ENCODE measurements around the gene SSH3.

SSH3 gene

DNA sequence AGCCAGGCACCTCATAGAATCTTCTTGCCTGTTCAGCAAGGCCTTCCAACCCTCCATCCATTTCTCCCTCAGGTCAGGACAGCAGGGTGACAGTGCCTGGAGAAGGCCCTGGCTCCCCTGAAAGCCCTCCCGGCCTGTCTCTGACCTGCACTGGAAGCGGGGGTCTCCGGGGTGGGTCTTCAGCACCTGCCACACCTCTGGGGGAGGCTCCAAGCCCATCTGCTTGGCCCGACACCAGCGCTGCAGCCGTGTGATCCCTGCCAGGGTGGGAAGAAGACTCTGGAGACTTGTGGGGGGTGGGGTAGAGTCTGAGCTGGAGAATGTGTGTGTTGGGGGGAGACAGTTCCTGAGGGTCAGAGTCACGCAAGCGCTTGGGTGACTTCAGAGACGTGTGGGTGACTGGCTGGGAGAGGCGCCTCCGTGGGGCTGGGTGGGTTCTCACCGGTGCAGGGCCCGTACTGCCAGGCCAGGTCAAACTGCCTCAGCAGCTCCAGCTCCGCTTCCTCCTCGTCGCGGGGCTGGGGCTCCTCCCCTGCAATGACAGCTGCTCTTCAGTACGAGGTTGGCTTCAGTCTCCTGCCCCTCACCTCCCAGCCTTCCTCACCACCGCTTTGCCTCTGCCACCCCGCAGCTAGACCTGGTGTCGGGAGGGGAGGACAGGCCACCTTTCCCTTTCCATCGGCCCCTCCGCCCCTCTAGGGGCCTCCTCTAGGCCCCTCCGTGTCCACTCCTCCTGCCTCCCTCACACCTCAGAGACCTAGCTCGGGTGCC, 49.4 kb downstream of the SSH3 start:
- ATAC-seq: no peak; the same call in 2 of the 3 replicates

DNA sequence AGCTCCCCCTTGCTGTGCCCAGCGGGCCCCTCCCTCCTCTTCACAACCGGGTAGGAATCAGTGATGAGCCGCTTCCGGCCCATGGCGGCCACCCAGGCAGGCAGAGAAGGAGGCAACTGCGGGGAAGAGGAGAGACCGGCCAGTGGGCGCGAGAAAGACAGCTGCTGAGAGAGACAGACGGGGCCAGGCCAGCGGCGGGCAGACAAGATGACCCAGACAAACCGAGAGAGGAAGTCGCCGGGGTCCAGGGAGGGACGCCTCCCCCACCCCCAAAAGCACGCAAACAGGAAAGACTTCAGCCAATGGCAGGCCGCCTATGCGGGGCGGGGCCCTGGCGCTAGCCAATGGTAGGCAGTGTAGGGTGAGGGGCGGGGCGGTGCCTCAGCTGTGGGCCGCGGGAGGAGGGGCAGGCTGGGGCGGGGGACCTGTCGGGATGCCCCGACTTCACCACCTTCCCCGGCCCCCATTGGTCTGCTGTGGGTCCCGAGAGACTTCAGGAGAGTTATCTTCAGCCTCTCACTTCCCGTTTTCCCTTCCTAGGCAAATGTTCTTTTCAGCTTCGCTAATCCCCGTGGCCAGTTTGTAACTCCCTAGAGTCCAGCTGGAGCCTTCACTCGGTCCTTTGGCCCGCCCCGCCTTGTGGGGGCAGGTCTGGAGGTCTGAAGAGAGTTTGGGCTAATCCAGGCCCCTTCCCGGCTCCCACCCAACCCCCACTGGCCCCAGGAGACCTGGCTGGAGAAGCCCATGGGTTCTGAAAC, 50.2 kb downstream of the SSH3 start, which contains the start of gene POLD4:
TSS of gene POLD4 (minus strand) at position 230 of the 758 bp plus-strand sequence. CDS start at position 83, 147 bp downstream.
- ATAC-seq: peak; percentile 86
- TF ChIP-seq, protein P1, sequence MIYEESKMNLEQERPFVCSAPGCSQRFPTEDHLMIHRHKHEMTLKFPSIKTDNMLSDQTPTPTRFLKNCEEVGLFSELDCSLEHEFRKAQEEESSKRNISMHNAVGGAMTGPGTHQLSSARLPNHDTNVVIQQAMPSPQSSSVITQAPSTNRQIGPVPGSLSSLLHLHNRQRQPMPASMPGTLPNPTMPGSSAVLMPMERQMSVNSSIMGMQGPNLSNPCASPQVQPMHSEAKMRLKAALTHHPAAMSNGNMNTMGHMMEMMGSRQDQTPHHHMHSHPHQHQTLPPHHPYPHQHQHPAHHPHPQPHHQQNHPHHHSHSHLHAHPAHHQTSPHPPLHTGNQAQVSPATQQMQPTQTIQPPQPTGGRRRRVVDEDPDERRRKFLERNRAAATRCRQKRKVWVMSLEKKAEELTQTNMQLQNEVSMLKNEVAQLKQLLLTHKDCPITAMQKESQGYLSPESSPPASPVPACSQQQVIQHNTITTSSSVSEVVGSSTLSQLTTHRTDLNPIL (CRISPR knock-in tag; IDR thresholded peaks at IDR 0.05; ENCODE audit: low read depth): no peak
- 0 out of 2 replicates have a peak, but pooled peaks have one; percentile 27 for TF ChIP-seq GLIS3 (CRISPR knock-in tag; IDR thresholded peaks at IDR 0.05)

More for the DNA sequence above, 49.4 kb downstream of the SSH3 start:
- TF ChIP-seq ARNTL (CRISPR knock-in tag; IDR thresholded peaks at IDR 0.05; ENCODE audit: borderline replicate concordance, low read depth) (no peak), TCF4 (CRISPR knock-in tag; IDR thresholded peaks at IDR 0.05; ENCODE audit: borderline replicate concordance) (no peak), OSR1 (CRISPR knock-in tag; IDR thresholded peaks at IDR 0.05) (no peak), ZNF565 (CRISPR knock-in tag; conservative IDR thresholded peaks at IDR 0.05; ENCODE audit: low read depth) (no peak), PPARA (CRISPR knock-in tag; IDR thresholded peaks at IDR 0.05; ENCODE audit: borderline replicate concordance) (no peak), ZC3H10 (CRISPR knock-in tag; IDR thresholded peaks at IDR 0.05) (no peak)
- TF ChIP-seq, protein P2, sequence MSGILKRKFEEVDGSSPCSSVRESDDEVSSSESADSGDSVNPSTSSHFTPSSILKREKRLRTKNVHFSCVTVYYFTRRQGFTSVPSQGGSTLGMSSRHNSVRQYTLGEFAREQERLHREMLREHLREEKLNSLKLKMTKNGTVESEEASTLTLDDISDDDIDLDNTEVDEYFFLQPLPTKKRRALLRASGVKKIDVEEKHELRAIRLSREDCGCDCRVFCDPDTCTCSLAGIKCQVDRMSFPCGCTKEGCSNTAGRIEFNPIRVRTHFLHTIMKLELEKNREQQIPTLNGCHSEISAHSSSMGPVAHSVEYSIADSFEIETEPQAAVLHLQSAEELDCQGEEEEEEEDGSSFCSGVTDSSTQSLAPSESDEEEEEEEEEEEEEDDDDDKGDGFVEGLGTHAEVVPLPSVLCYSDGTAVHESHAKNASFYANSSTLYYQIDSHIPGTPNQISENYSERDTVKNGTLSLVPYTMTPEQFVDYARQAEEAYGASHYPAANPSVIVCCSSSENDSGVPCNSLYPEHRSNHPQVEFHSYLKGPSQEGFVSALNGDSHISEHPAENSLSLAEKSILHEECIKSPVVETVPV (CRISPR knock-in tag; IDR thresholded peaks at IDR 0.05): no peak
- TF ChIP-seq, protein P1 (CRISPR knock-in tag; IDR thresholded peaks at IDR 0.05; ENCODE audit: low read depth): no peak
- TF ChIP-seq, protein P3, sequence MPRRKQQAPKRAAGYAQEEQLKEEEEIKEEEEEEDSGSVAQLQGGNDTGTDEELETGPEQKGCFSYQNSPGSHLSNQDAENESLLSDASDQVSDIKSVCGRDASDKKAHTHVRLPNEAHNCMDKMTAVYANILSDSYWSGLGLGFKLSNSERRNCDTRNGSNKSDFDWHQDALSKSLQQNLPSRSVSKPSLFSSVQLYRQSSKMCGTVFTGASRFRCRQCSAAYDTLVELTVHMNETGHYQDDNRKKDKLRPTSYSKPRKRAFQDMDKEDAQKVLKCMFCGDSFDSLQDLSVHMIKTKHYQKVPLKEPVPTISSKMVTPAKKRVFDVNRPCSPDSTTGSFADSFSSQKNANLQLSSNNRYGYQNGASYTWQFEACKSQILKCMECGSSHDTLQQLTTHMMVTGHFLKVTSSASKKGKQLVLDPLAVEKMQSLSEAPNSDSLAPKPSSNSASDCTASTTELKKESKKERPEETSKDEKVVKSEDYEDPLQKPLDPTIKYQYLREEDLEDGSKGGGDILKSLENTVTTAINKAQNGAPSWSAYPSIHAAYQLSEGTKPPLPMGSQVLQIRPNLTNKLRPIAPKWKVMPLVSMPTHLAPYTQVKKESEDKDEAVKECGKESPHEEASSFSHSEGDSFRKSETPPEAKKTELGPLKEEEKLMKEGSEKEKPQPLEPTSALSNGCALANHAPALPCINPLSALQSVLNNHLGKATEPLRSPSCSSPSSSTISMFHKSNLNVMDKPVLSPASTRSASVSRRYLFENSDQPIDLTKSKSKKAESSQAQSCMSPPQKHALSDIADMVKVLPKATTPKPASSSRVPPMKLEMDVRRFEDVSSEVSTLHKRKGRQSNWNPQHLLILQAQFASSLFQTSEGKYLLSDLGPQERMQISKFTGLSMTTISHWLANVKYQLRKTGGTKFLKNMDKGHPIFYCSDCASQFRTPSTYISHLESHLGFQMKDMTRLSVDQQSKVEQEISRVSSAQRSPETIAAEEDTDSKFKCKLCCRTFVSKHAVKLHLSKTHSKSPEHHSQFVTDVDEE (CRISPR knock-in tag; IDR thresholded peaks at IDR 0.05): no peak

DNA sequence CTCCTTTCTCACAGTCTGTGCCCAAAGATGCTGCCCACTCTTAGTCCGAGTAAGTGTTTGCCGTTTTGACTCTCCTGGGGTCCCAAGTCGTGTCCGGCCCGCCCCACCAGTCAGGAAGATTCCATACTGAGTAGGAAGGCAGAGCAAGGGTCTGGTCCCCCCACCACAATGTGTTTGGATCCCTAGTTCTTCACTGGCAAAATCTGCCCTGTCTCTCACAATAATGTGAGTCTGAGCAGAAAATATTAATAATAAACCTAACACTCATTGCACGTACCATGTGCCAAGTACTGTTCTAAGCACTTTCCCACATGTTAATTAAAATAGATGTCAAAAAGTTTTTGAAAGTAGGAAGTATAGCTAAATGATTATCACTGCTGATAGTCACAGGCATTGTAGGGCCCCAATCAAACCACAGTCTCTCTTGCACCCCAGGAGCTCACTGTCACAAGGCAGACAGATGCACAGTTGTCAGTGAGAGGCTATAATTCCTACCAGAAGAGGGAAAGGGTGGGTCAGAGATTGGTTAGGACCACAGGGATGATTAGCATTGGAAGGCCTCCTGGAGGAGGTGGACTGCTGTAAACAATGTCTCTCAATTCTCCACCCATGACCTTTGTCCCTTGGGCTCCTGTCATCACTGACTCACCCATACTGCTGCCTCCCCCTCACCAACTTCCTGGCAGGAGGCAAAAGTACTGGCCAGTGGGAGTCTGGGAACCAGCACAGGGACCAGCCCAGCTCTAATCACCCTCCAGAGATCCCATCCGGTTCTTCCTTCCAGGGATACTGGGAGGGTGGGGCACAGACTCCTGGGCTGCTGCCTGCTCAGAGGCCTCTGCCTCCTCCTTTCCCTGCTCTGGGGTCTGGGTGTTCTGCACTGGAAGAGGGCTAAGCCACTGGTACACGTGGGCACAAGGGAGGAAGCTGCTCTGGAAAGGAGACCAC, 51.0 kb downstream of the SSH3 start:
- ATAC-seq: peak; percentile 16; the same call in 2 of the 3 replicates

More for the DNA sequence above, 51.0 kb downstream of the SSH3 start:
- TF ChIP-seq CSDC2 (CRISPR knock-in tag; IDR thresholded peaks at IDR 0.05) (no peak), PPARA (CRISPR knock-in tag; IDR thresholded peaks at IDR 0.05; ENCODE audit: borderline replicate concordance) (no peak), ZNF8 (CRISPR knock-in tag; IDR thresholded peaks at IDR 0.05) (no peak), SNAI2 (CRISPR knock-in tag; IDR thresholded peaks at IDR 0.05) (no peak), TCF4 (CRISPR knock-in tag; IDR thresholded peaks at IDR 0.05; ENCODE audit: borderline replicate concordance) (no peak), ESRRG (CRISPR knock-in tag; IDR thresholded peaks at IDR 0.05) (no peak), TOX (CRISPR knock-in tag; IDR thresholded peaks at IDR 0.05; ENCODE audit: borderline replicate concordance) (no peak), OSR1 (CRISPR knock-in tag; IDR thresholded peaks at IDR 0.05) (no peak), ISL1 (CRISPR knock-in tag; IDR thresholded peaks at IDR 0.05) (no peak), ZFP3 (CRISPR knock-in tag; IDR thresholded peaks at IDR 0.05) (no peak), ZC3H10 (CRISPR knock-in tag; IDR thresholded peaks at IDR 0.05) (no peak), GLIS3 (CRISPR knock-in tag; IDR thresholded peaks at IDR 0.05) (no peak)
- TF ChIP-seq, protein P4, sequence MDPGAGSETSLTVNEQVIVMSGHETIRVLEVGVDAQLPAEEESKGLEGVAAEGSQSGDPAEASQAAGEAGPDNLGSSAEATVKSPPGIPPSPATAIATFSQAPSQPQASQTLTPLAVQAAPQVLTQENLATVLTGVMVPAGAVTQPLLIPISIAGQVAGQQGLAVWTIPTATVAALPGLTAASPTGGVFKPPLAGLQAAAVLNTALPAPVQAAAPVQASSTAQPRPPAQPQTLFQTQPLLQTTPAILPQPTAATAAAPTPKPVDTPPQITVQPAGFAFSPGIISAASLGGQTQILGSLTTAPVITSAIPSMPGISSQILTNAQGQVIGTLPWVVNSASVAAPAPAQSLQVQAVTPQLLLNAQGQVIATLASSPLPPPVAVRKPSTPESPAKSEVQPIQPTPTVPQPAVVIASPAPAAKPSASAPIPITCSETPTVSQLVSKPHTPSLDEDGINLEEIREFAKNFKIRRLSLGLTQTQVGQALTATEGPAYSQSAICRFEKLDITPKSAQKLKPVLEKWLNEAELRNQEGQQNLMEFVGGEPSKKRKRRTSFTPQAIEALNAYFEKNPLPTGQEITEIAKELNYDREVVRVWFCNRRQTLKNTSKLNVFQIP (CRISPR knock-in tag; IDR thresholded peaks at IDR 0.05; ENCODE audit: borderline replicate concordance, low read depth): no peak
- TF ChIP-seq, protein P5, sequence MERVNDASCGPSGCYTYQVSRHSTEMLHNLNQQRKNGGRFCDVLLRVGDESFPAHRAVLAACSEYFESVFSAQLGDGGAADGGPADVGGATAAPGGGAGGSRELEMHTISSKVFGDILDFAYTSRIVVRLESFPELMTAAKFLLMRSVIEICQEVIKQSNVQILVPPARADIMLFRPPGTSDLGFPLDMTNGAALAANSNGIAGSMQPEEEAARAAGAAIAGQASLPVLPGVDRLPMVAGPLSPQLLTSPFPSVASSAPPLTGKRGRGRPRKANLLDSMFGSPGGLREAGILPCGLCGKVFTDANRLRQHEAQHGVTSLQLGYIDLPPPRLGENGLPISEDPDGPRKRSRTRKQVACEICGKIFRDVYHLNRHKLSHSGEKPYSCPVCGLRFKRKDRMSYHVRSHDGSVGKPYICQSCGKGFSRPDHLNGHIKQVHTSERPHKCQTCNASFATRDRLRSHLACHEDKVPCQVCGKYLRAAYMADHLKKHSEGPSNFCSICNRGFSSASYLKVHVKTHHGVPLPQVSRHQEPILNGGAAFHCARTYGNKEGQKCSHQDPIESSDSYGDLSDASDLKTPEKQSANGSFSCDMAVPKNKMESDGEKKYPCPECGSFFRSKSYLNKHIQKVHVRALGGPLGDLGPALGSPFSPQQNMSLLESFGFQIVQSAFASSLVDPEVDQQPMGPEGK (CRISPR knock-in tag; IDR thresholded peaks at IDR 0.05; ENCODE audit: borderline replicate concordance): no peak
- TF ChIP-seq, protein P2 (CRISPR knock-in tag; IDR thresholded peaks at IDR 0.05): no peak
